HepG2 (cell line): Measurements from ENCODE around the gene SCN8A. TPM values are rescaled to one million over a fixed set of nuclear protein-coding genes. Genes with fewer than 3 reads are reported as not detected.

Experiments used
- ATAC-seq: fragments of 200-7000 bp; cut with Tn5 transposase; 3 replicates; pipeline ENCODE4 v1.9.1; 2020; ENCODE audit warnings: mild to moderate bottlenecking, moderate library complexity
- BruUV-seq: library from RNA; stranded (reverse); fragments of 400-500 nt; replicated peaks from 2 replicates; lab custom pipeline; 2021; lab: Mats Ljungman, UMichigan
- CTCF ChIA-PET: fragments of 300-600 bp; formaldehyde crosslinking; extraction: SDS; loops from one replicate; lab custom pipeline; 2021; ENCODE audit warnings: low total read pairs, inconsistent platforms, low intra/inter-chr PET ratio; lab: Yijun Ruan, JAX
- POLR2A ChIA-PET: fragments of 350-600 bp; sonication (Branson Sonifier 250); formaldehyde crosslinking; loops from one replicate; lab custom pipeline; 2020; ENCODE audit warnings: antibody characterized with exemption, inconsistent platforms; lab: Yijun Ruan, JAX
- DNase-seq: peaks from one replicate; pipeline ENCODE4 v3.0.0-alpha.2; 2015; ENCODE audit warnings: low spot score
- FAIRE-seq: peaks from 3 replicates; lab custom pipeline; 2011; peaks lifted over from hg19 to GRCh38; lab: Jason Lieb, UNC
- H2AFZ ChIP-seq: one replicate; pipeline ENCODE4 v1.6.1; 2011; ENCODE audit warnings: low read length, inconsistent platforms
- H3K27ac ChIP-seq: fragments of 300-600 bp; 3 replicates; pipeline ENCODE4 v1.8.0; 2011; ENCODE audit warnings: mixed run types, mild to moderate bottlenecking, mixed read lengths, low read length, inconsistent platforms; ENCODE audit not compliant: insufficient read depth; ENCODE audit errors: extremely low read length
- H3K27me3 ChIP-seq, 2 experiments: fragments of 200-600 bp in 1 of 2; 2 replicates in 1 of 2; 3 replicates in 1 of 2; pipeline versions ENCODE4 v1.6.0 to v1.8.0; 2011; ENCODE audit warnings: low read length in 2 of 2, mild to moderate bottlenecking in 2 of 2, moderate library complexity in 2 of 2, inconsistent platforms in 1 of 2; ENCODE audit not compliant: insufficient read depth in 2 of 2, control insufficient read depth in 1 of 2
- H3K36me3 ChIP-seq, 2 experiments: fragments of 200-600 bp in 1 of 2; replicated peaks in 1 of 2; 2 replicates in 1 of 2; 3 replicates in 1 of 2; pipeline versions ENCODE4 v1.5.1 to v1.8.0; 2011; ENCODE audit warnings: low read length in 2 of 2, inconsistent platforms in 1 of 2; ENCODE audit not compliant: insufficient read depth in 2 of 2, control insufficient read depth in 1 of 2
- H3K4me1 ChIP-seq: 2 replicates; pipeline ENCODE4 v1.5.1; 2012; ENCODE audit warnings: low read length, inconsistent platforms; ENCODE audit not compliant: insufficient read depth
- H3K4me2 ChIP-seq: 2 replicates; pipeline ENCODE4 v1.6.0; 2011; ENCODE audit warnings: low read depth, low read length, inconsistent platforms
- H3K4me3 ChIP-seq, 3 experiments: fragments of 200-600 bp in 1 of 3; sonication (generic), shearing (Covaris generic) in 1 of 3; replicated peaks in 1 of 3; 2 replicates each; pipeline ENCODE4 v1.5.1; 2011 to 2016; ENCODE audit warnings: low read length in 3 of 3, inconsistent platforms in 2 of 3, low read depth in 2 of 3, mild to moderate bottlenecking in 2 of 3, control low read depth in 1 of 3, mixed read lengths in 1 of 3; ENCODE audit not compliant: insufficient read depth in 1 of 3
- H3K79me2 ChIP-seq: one replicate; pipeline ENCODE4 v1.6.1; 2011; ENCODE audit warnings: low read length, inconsistent platforms; ENCODE audit not compliant: insufficient read depth
- H3K9ac ChIP-seq: 2 replicates; pipeline ENCODE4 v1.6.0; 2011; ENCODE audit warnings: mild to moderate bottlenecking, low read depth, low read length, inconsistent platforms; ENCODE audit not compliant: insufficient read depth
- H3K9me3 ChIP-seq: 2 replicates; pipeline ENCODE4 v1.5.1; 2012; ENCODE audit warnings: mild to moderate bottlenecking, low read length
- H4K20me1 ChIP-seq: 2 replicates; pipeline ENCODE4 v1.6.0; 2011; ENCODE audit warnings: inconsistent platforms, mild to moderate bottlenecking, low read length, moderate library complexity; ENCODE audit not compliant: insufficient read depth
- HOXA7 ChIP-seq: sonication (generic); formaldehyde crosslinking; IDR thresholded peaks from 2 replicates; pipeline ENCODE4 v1.8.1; 2022; ENCODE audit warnings: mild to moderate bottlenecking, missing genetic modification reagents, moderate library complexity
- IKZF4 ChIP-seq: sonication (generic); formaldehyde crosslinking; IDR thresholded peaks from 2 replicates; pipeline ENCODE4 v1.5.1; 2020; ENCODE audit warnings: borderline replicate concordance, mild to moderate bottlenecking, low read depth, missing genetic modification reagents; ENCODE audit errors: not compliant biosample characterization
- MAZ ChIP-seq, 2 experiments: sonication (generic) in 1 of 2; formaldehyde crosslinking in 1 of 2; IDR thresholded peaks; 2 replicates each; pipeline versions ENCODE4 v1.5.0 to v1.6.1; 2012 to 2020; ENCODE audit warnings: low read depth in 2 of 2, mild to moderate bottlenecking in 2 of 2, borderline replicate concordance in 1 of 2, improper control_type of control experiment in 1 of 2, low read length in 1 of 2, missing genetic modification reagents in 1 of 2, moderate library complexity in 1 of 2
- MED1 ChIP-seq: sonication (generic); formaldehyde crosslinking; IDR thresholded peaks from 2 replicates; pipeline ENCODE4 v1.4.0; 2020; ENCODE audit warnings: missing genetic modification reagents
- MTA1 ChIP-seq: sonication (generic); formaldehyde crosslinking; IDR thresholded peaks from 2 replicates; pipeline ENCODE4 v1.4.0; 2020; ENCODE audit warnings: missing genetic modification reagents, mild to moderate bottlenecking, borderline replicate concordance
- NFRKB ChIP-seq: fragments of 450-650 bp; IDR thresholded peaks from 2 replicates; pipeline ENCODE4 v1.6.1; 2017
- RAD21 ChIP-seq: fragments of 450-650 bp; formaldehyde crosslinking; IDR thresholded peaks from 2 replicates; pipeline ENCODE4 v1.5.0; 2020; ENCODE audit warnings: mild to moderate bottlenecking
- RFXANK ChIP-seq: IDR thresholded peaks from 2 replicates; pipeline ENCODE4 v1.6.1; 2016
- SMAD1 ChIP-seq: sonication (generic); formaldehyde crosslinking; IDR thresholded peaks from 2 replicates; pipeline ENCODE4 v1.4.0; 2020; ENCODE audit warnings: missing genetic modification reagents, low read depth, mild to moderate bottlenecking, borderline replicate concordance
- SMARCC2 ChIP-seq: fragments of 450-650 bp; IDR thresholded peaks from 2 replicates; pipeline ENCODE4 v1.6.1; 2017; ENCODE audit warnings: antibody characterized with exemption, mild to moderate bottlenecking
- TMF1 ChIP-seq: sonication (generic); formaldehyde crosslinking; IDR thresholded peaks from 2 replicates; pipeline ENCODE4 v1.8.1; 2022; ENCODE audit warnings: low read depth, missing genetic modification reagents
- ZBTB1 ChIP-seq: sonication (generic); formaldehyde crosslinking; IDR thresholded peaks from 2 replicates; pipeline ENCODE4 v1.4.0; 2020; ENCODE audit warnings: missing genetic modification reagents, borderline replicate concordance
- ZNF256 ChIP-seq: sonication (generic); formaldehyde crosslinking; conservative IDR thresholded peaks from 2 replicates; pipeline ENCODE4 v1.4.0; 2020; ENCODE audit warnings: missing genetic modification reagents
- ZNF382 ChIP-seq: sonication (generic); formaldehyde crosslinking; IDR thresholded peaks from 2 replicates; pipeline ENCODE4 v1.5.0; 2020; ENCODE audit warnings: missing genetic modification reagents, mild to moderate bottlenecking, borderline replicate concordance
- WGBS: methylation state at CpG from one replicate; pipeline ENCODE4 v1.1.6; 2017; ENCODE audit warnings: low lambda C conversion rate; 5-methylcytosine and 5-hydroxymethylcytosine counted together
- in situ Hi-C: cut with HindIII; loops from 2 replicates; pipeline ENCODE4 v1.10.0; 2017; ENCODE audit warnings: low pct_unique_long_range_greater_than_20kb; ENCODE audit not compliant: extremely low pct_ligation_motif_present
- intact Hi-C: fragments of 100-400 bp; cut with micrococcal nuclease; formaldehyde crosslinking; loops from one replicate; pipeline ENCODE4 v1.10.0; 2022; ENCODE audit not compliant: unreplicated experiment
- polyA plus RNA-seq, 8 experiments: library from polyadenylated mRNA; depleted of rRNA in 3 of 8; stranded (reverse) in 7 of 8; unstranded in 1 of 8; fragments of >200 nt; fragmentation: Illumina TruSeq in 4 of 8; extraction: Trizol in 4 of 8; gene quantifications; 2 replicates each; pipeline versions ENCODE4 v1.2.1 to v1.2.3, GENCODE V29; 2011 to 2016; ENCODE audit warnings: low read depth in 4 of 8, missing spikeins in 1 of 8, mixed read lengths in 1 of 8; ENCODE audit not compliant: insufficient read depth in 1 of 8
- total RNA-seq, 5 experiments: library from RNA; depleted of rRNA; stranded (reverse); fragments of >200 nt; fragmentation: Illumina TruSeq; extraction: Trizol; gene quantifications; 2 replicates each; pipeline ENCODE4 v1.2.3, GENCODE V29; 2016; ENCODE audit warnings: low read depth in 1 of 5
- TF ChIP-seq, protein P1 (sequence below): fragments of 450-650 bp; IDR thresholded peaks from 2 replicates; pipeline ENCODE4 v1.6.1; 2016
- TF ChIP-seq, protein P2 (sequence below): sonication (generic); formaldehyde crosslinking; IDR thresholded peaks from 2 replicates; pipeline ENCODE4 v1.8.0; 2022; ENCODE audit warnings: missing genetic modification reagents, low read depth, mild to moderate bottlenecking, borderline replicate concordance
- TF ChIP-seq, protein P3 (sequence below): sonication (generic); formaldehyde crosslinking; IDR thresholded peaks from 2 replicates; pipeline ENCODE4 v1.4.0; 2020; ENCODE audit warnings: mild to moderate bottlenecking, missing genetic modification reagents
- TF ChIP-seq, protein P4 (sequence below): sonication (generic); formaldehyde crosslinking; IDR thresholded peaks from 2 replicates; pipeline ENCODE4 v1.4.0; 2020; ENCODE audit warnings: low read depth, missing genetic modification reagents

Gene SCN8A
- total and polyA plus RNA-seq, 2 of the 13 experiments (the other 11 are each of a cell fraction or from before 2014, with no cell fraction given): 0.57 to 1.4 TPM

DNA sequence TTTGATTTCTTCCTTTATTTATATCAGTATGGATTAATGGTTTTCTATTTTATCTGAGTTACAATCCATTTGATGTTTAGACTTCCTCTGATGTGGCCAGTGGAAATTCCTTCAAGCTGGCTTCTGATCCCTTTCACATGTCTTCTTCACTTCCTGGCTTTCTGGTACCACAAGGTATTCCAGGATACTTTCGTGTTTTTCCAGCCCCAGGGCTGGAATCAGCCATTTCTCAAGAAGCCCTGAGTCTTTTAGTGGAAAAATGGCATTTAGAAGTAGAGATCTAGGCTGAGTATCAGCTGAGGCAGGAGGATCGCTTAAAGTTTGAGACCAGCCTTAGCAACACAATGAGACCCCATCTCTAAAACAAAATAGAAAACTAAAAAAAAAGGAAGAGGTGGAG, 164.2 kb downstream of the SCN8A start:
- Histone ChIP-seq H3K27me3 (no peaks in the 10 kb centered on the region), H3K9ac (no peak overlapping the region), H3K4me3 (no peak overlapping the region), H4K20me1 (no peaks in the 10 kb centered on the region), H3K4me1 (no peaks in the 10 kb centered on the region), H3K27ac (no peak overlapping the region), H3K9me3 (no peaks in the 10 kb centered on the region), H3K36me3 (no peaks in the 10 kb centered on the region), H2AFZ (no peak overlapping the region), H3K79me2 (no peaks in the 10 kb centered on the region), H3K4me2 (no peak overlapping the region)
- WGBS: 61% methylated on average over 2 of the region's 2 CpGs
- ChIA-PET CTCF (no interaction called here), POLR2A (no interaction called here)
- no TSS peak for BruUV-seq
- in situ Hi-C loops: no loop called here
- no peak for ATAC-seq
- FAIRE-seq: no peak
- intact Hi-C loops: no loop called here
- no peak for DNase-seq
- TF ChIP-seq, protein P1, sequence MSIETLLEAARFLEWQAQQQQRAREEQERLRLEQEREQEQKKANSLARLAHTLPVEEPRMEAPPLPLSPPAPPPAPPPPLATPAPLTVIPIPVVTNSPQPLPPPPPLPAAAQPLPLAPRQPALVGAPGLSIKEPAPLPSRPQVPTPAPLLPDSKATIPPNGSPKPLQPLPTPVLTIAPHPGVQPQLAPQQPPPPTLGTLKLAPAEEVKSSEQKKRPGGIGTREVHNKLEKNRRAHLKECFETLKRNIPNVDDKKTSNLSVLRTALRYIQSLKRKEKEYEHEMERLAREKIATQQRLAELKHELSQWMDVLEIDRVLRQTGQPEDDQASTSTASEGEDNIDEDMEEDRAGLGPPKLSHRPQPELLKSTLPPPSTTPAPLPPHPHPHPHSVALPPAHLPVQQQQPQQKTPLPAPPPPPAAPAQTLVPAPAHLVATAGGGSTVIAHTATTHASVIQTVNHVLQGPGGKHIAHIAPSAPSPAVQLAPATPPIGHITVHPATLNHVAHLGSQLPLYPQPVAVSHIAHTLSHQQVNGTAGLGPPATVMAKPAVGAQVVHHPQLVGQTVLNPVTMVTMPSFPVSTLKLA: no peak
- TF ChIP-seq RFXANK (no peak), ZNF256 (CRISPR knock-in tag) (no peak), MAZ (IDR thresholded peaks at IDR 0.05; ENCODE audit: borderline replicate concordance, low read depth, low read length) (no peak), MAZ (CRISPR knock-in tag; IDR thresholded peaks at IDR 0.05; ENCODE audit: low read depth) (no peak), NFRKB (no peak), TMF1 (no peak), ZNF382 (no peak), RAD21 (no peak), SMARCC2 (no peak), ZBTB1 (CRISPR knock-in tag) (no peak), IKZF4 (CRISPR knock-in tag) (no peak), MED1 (CRISPR knock-in tag) (no peak), HOXA7 (no peak), SMAD1 (CRISPR knock-in tag) (no peak), MTA1 (CRISPR knock-in tag) (no peak)
- TF ChIP-seq, protein P2, sequence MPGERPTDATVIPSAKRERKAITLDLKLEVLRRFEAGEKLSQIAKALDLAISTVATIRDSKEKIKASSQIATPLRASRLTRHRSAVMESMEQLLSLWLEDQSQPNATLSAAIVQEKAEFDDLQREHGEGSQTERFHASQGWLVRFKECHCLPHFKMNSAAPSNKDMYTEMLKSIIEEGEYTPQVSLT (CRISPR knock-in tag): no peak
- TF ChIP-seq, protein P3, sequence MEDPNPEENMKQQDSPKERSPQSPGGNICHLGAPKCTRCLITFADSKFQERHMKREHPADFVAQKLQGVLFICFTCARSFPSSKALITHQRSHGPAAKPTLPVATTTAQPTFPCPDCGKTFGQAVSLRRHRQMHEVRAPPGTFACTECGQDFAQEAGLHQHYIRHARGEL: no peak
- TF ChIP-seq, protein P4, sequence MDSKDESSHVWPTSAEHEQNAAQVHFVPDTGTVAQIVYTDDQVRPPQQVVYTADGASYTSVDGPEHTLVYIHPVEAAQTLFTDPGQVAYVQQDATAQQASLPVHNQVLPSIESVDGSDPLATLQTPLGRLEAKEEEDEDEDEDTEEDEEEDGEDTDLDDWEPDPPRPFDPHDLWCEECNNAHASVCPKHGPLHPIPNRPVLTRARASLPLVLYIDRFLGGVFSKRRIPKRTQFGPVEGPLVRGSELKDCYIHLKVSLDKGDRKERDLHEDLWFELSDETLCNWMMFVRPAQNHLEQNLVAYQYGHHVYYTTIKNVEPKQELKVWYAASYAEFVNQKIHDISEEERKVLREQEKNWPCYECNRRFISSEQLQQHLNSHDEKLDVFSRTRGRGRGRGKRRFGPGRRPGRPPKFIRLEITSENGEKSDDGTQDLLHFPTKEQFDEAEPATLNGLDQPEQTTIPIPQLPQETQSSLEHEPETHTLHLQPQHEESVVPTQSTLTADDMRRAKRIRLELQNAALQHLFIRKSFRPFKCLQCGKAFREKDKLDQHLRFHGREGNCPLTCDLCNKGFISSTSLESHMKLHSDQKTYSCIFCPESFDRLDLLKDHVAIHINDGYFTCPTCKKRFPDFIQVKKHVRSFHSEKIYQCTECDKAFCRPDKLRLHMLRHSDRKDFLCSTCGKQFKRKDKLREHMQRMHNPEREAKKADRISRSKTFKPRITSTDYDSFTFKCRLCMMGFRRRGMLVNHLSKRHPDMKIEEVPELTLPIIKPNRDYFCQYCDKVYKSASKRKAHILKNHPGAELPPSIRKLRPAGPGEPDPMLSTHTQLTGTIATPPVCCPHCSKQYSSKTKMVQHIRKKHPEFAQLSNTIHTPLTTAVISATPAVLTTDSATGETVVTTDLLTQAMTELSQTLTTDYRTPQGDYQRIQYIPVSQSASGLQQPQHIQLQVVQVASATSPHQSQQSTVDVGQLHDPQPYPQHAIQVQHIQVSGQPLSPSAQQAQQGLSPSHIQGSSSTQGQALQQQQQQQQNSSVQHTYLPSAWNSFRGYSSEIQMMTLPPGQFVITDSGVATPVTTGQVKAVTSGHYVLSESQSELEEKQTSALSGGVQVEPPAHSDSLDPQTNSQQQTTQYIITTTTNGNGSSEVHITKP (CRISPR knock-in tag): no peak
